GM19463 (cell line): ENCODE results near the gene TMIGD1.

Experiments
- ATAC-seq: cut with Tn5 transposase; IDR thresholded peaks from one replicate; pipeline ENCODE4 v1.9.1; 2021; ENCODE audit warnings: mild to moderate bottlenecking, moderate library complexity; ENCODE audit not compliant: unreplicated experiment

The TMIGD1 gene

GRCh38 chr17:30290696-30291542, 42.9 kb downstream of the TMIGD1 start:
- ATAC-seq = peak; percentile 47

- no peak for ATAC-seq
Measured at GRCh38 chr17:30290077-30290476, 43.8 kb downstream of the TMIGD1 start.

- no peak for ATAC-seq
Measured at GRCh38 chr17:30279156-30279555, 54.7 kb downstream of the TMIGD1 start.

GRCh38 chr17:30278032-30278431, 55.8 kb downstream of the TMIGD1 start:
- no peak for ATAC-seq

GRCh38 chr17:30275911-30276310, 57.9 kb downstream of the TMIGD1 start:
- no peak for ATAC-seq

- no peak for ATAC-seq
Measured at GRCh38 chr17:30274887-30275286, 59.0 kb downstream of the TMIGD1 start.

- ATAC-seq = no peak
Measured at GRCh38 chr17:30273373-30273772, 60.5 kb downstream of the TMIGD1 start.

GRCh38 chr17:30271102-30271501, 62.8 kb downstream of the TMIGD1 start:
- ATAC-seq = no peak

GRCh38 chr17:30267625-30268024, 66.2 kb downstream of the TMIGD1 start:
- ATAC-seq = no peak
